ENCODE data around the gene STK32B.

STK32B gene

GRCh38 chr4:5082376-5082775 lies 31.1 kb downstream of the STK32B start:
- H3K9ac ChIP-seq = no peak overlapping the region
- TF ChIP-seq, protein P1, sequence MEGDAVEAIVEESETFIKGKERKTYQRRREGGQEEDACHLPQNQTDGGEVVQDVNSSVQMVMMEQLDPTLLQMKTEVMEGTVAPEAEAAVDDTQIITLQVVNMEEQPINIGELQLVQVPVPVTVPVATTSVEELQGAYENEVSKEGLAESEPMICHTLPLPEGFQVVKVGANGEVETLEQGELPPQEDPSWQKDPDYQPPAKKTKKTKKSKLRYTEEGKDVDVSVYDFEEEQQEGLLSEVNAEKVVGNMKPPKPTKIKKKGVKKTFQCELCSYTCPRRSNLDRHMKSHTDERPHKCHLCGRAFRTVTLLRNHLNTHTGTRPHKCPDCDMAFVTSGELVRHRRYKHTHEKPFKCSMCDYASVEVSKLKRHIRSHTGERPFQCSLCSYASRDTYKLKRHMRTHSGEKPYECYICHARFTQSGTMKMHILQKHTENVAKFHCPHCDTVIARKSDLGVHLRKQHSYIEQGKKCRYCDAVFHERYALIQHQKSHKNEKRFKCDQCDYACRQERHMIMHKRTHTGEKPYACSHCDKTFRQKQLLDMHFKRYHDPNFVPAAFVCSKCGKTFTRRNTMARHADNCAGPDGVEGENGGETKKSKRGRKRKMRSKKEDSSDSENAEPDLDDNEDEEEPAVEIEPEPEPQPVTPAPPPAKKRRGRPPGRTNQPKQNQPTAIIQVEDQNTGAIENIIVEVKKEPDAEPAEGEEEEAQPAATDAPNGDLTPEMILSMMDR (IDR thresholded peaks at IDR 0.05) = no peak
- H3K27me3 ChIP-seq (ENCODE audit: control insufficient read depth, insufficient read depth, low read length) = peaks cover 3% of the 10 kb centered on the region
- H2AFZ ChIP-seq = no peak overlapping the region
- H3K36me3 ChIP-seq (ENCODE audit: control insufficient read depth, insufficient read depth, low read length) = no peaks in the 10 kb centered on the region
- H3K4me3 ChIP-seq (ENCODE audit: low read depth, low read length) = no peak overlapping the region
- no peaks in the 10 kb centered on the region for H3K9me3 ChIP-seq (ENCODE audit: control insufficient read depth, low read length)
- no peak overlapping the region for H3K27ac ChIP-seq
- H3K4me2 ChIP-seq (ENCODE audit: low read length) = no peak overlapping the region
- H3K79me2 ChIP-seq = no peaks in the 10 kb centered on the region
- no peaks in the 10 kb centered on the region for H3K4me1 ChIP-seq

DNA sequence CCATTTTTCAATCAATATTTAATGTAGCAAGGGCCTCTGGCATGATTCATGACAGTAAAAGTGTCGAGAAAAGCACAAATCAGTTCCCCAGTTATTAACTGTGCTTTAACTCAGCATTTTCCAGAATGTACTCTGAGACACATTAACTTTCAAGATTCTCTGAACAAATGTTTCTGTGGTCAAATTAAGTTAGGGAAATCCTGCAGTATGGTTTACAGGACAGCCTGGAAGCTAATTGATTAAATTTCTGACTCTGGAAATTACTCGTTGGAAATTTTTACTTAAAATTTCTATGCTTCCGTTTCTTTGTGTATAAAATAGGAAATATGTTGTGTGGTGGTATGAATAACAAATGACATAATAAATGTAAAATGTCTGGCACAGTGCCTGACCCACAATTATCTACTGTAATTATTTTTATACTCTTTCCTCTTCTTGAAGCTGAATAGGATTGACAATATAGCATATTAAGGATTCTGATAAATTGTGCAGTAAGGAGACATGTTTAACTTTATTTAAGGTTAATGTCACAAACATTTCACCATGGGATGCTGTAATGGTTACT lies 33.7 kb downstream of the STK32B start:
- Histone ChIP-seq H3K36me3 (ENCODE audit: control insufficient read depth, insufficient read depth, low read length) (no peaks in the 10 kb centered on the region), H3K9me3 (ENCODE audit: control insufficient read depth, low read length) (no peaks in the 10 kb centered on the region), H3K9ac (no peak overlapping the region), H3K4me3 (ENCODE audit: low read depth, low read length) (no peak overlapping the region), H3K27ac (no peak overlapping the region), H3K4me1 (no peaks in the 10 kb centered on the region), H3K79me2 (no peaks in the 10 kb centered on the region), H3K4me2 (ENCODE audit: low read length) (no peak overlapping the region), H2AFZ (no peak overlapping the region), H3K27me3 (ENCODE audit: control insufficient read depth, insufficient read depth, low read length) (peaks cover 3% of the 10 kb centered on the region)
- TF ChIP-seq, protein P1 (IDR thresholded peaks at IDR 0.05) = no peak

DNA sequence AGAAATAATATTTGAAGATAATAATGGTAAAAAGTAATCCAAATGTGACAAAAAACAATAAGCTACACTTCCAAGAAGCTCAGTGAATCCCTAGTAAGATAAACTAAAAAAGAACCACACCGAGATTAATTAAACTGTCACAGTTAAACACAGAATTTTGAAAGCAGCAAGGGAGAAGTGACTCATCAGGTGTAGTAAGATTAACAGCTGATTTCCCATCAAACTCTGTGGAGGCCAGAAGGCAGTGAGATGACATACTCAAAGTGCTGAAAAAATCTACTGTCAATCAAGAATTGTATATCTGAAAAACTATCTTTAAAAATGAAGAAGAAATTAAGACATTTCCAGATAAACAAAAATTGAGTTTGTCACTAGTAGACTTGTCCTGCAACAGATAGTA lies 35.3 kb downstream of the STK32B start:
- H3K27me3 ChIP-seq (ENCODE audit: control insufficient read depth, insufficient read depth, low read length) = peaks cover 3% of the 10 kb centered on the region

GRCh38 chr4:5096261-5096660 lies 45.0 kb downstream of the STK32B start:
- no peak overlapping the region for H3K9ac ChIP-seq
- no peaks in the 10 kb centered on the region for H3K4me1 ChIP-seq
- TF ChIP-seq, protein P1 (IDR thresholded peaks at IDR 0.05) = no peak
- H3K9me3 ChIP-seq (ENCODE audit: control insufficient read depth, low read length) = no peaks in the 10 kb centered on the region
- no peaks in the 10 kb centered on the region for H3K79me2 ChIP-seq
- no peak overlapping the region for H3K27ac ChIP-seq
- H3K4me2 ChIP-seq (ENCODE audit: low read length) = no peak overlapping the region
- no peak overlapping the region for H3K4me3 ChIP-seq (ENCODE audit: low read depth, low read length)
- no peaks in the 10 kb centered on the region for H3K27me3 ChIP-seq (ENCODE audit: control insufficient read depth, insufficient read depth, low read length)
- H3K36me3 ChIP-seq (ENCODE audit: control insufficient read depth, insufficient read depth, low read length) = no peaks in the 10 kb centered on the region
- no peak overlapping the region for H2AFZ ChIP-seq

More for the DNA sequence above, 35.3 kb downstream of the STK32B start:
- TF ChIP-seq, protein P1 (IDR thresholded peaks at IDR 0.05) = no peak
- Histone ChIP-seq H3K4me1 (no peaks in the 10 kb centered on the region), H3K27ac (no peak overlapping the region), H3K4me3 (ENCODE audit: low read depth, low read length) (no peak overlapping the region), H2AFZ (no peak overlapping the region), H3K9ac (no peak overlapping the region), H3K79me2 (no peaks in the 10 kb centered on the region), H3K9me3 (ENCODE audit: control insufficient read depth, low read length) (no peaks in the 10 kb centered on the region), H3K36me3 (ENCODE audit: control insufficient read depth, insufficient read depth, low read length) (no peaks in the 10 kb centered on the region), H3K4me2 (ENCODE audit: low read length) (no peak overlapping the region)

DNA sequence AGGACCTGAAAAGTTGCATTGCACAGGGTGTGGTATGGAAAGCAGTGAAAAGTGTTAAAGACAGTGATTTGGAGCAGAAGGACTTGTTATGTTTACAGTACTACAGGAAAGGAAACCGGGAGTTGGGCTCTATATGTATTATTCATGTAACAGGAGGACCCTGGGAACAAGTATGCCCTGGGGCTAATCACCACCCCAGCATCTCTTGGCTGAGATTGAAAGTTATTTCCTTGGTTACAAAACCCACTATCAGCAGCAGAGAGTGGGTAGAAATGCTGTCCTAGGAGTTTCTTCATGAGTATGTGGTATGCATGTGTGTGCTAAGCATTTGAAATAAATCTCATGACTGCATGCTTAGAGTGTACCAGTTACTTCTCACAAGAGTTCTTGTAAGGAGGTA lies 46.9 kb downstream of the STK32B start:
- Histone ChIP-seq H3K27me3 (ENCODE audit: control insufficient read depth, insufficient read depth, low read length) (no peaks in the 10 kb centered on the region), H3K4me1 (no peaks in the 10 kb centered on the region), H3K36me3 (ENCODE audit: control insufficient read depth, insufficient read depth, low read length) (no peaks in the 10 kb centered on the region), H3K79me2 (no peaks in the 10 kb centered on the region), H2AFZ (no peak overlapping the region), H3K27ac (no peak overlapping the region), H3K9ac (no peak overlapping the region), H3K9me3 (ENCODE audit: control insufficient read depth, low read length) (no peaks in the 10 kb centered on the region), H3K4me2 (ENCODE audit: low read length) (no peak overlapping the region), H3K4me3 (ENCODE audit: low read depth, low read length) (no peak overlapping the region)
- TF ChIP-seq, protein P1 (IDR thresholded peaks at IDR 0.05) = no peak
